Esophagus muscularis mucosa (tissue), 4 donors: Measurements from ENCODE around the gene NPHP4.

Experiments
- CTCF ChIP-seq, 3 experiments: fragments of 200-600 bp in 2 of 3; fragments of 450-650 bp in 1 of 3; sonication (generic) in 2 of 3; IDR thresholded peaks; one replicate each; pipeline ENCODE4 v1.5.1; 2017 to 2019; ENCODE audit warnings: antibody characterized with exemption in 3 of 3, mild to moderate bottlenecking in 2 of 3, moderate library complexity in 1 of 3
- EP300 ChIP-seq: sonication (generic); formaldehyde crosslinking; IDR thresholded peaks from one replicate; pipeline ENCODE4 v1.6.1; 2017; ENCODE audit warnings: antibody characterized with exemption
- POLR2A ChIP-seq: fragments of 450-650 bp; IDR thresholded peaks from one replicate; pipeline ENCODE4 v1.6.1; 2017; ENCODE audit warnings: antibody characterized with exemption, moderate library complexity, mild to moderate bottlenecking, low read depth

- TF ChIP-seq CTCF (IDR thresholded peaks at IDR 0.05) (no peak), EP300 (no peak), POLR2A (no peak)
These were observed 129.0 kb downstream of the NPHP4 start for GRCh38 chr1:5863238-5863637.
